PC-3 (cell line): ENCODE results near the gene GRIN3B. TPM values are rescaled to one million over a fixed set of nuclear protein-coding genes. Genes with fewer than 3 reads are reported as not detected.

Source experiments
- ATAC-seq: fragments of 200-7000 bp; cut with Tn5 transposase; 2 replicates; pipeline ENCODE4 v1.9.1; 2020; ENCODE audit warnings: mild to moderate bottlenecking, moderate library complexity
- BruUV-seq: library from RNA; stranded (reverse); fragments of 400-500 nt; replicated peaks from 2 replicates; lab custom pipeline; 2021; lab: Mats Ljungman, UMichigan
- CTCF ChIA-PET: fragments of 300-600 bp; sonication (Branson Sonifier 250); formaldehyde crosslinking; loops from one replicate; lab custom pipeline; 2022; ENCODE audit warnings: antibody characterized with exemption; lab: Charles Lee
- POLR2A ChIA-PET: fragments of 300-600 bp; sonication (Branson Sonifier 250); formaldehyde crosslinking; loops from one replicate; lab custom pipeline; 2022; ENCODE audit warnings: antibody characterized with exemption; ENCODE audit not compliant: unreplicated experiment; lab: Charles Lee
- DNase-seq: peaks from one replicate; pipeline ENCODE4 v3.0.0-alpha.2; 2015
- H2AFZ ChIP-seq: fragments of 300-600 bp; sonication (generic); 2 replicates; pipeline ENCODE4 v1.6.0; 2016; ENCODE audit warnings: antibody characterized with exemption, low read length
- H3F3A ChIP-seq: fragments of 300-600 bp; sonication (generic); one replicate; pipeline ENCODE4 v1.6.0; 2017; ENCODE audit warnings: antibody characterized with exemption, low read length, control low read depth, mild to moderate bottlenecking; ENCODE audit not compliant: unreplicated experiment
- H3K27ac ChIP-seq: fragments of 300-600 bp; sonication (generic); 2 replicates; pipeline ENCODE4 v1.5.1; 2016; ENCODE audit warnings: mild to moderate bottlenecking, low read length
- H3K27me3 ChIP-seq: fragments of 300-600 bp; sonication (generic); 2 replicates; pipeline ENCODE4 v1.6.1; 2016; ENCODE audit warnings: low read length, mixed read lengths
- H3K36me3 ChIP-seq: fragments of 300-600 bp; sonication (generic); 2 replicates; pipeline ENCODE4 v1.6.1; 2016; ENCODE audit warnings: low read depth, mixed run types, low read length, mixed read lengths
- H3K4me1 ChIP-seq: fragments of 300-600 bp; sonication (generic); 2 replicates; pipeline ENCODE4 v1.5.1; 2016; ENCODE audit warnings: low read length; ENCODE audit not compliant: insufficient read depth
- H3K4me2 ChIP-seq: fragments of 300-600 bp; sonication (generic); 2 replicates; pipeline ENCODE4 v1.6.0; 2016; ENCODE audit warnings: low read length
- H3K4me3 ChIP-seq: fragments of 300-600 bp; sonication (generic); 2 replicates; pipeline ENCODE4 v1.5.1; 2016; ENCODE audit warnings: mild to moderate bottlenecking, low read length, mixed read lengths
- H3K79me2 ChIP-seq: fragments of 300-600 bp; sonication (generic); 2 replicates; pipeline ENCODE4 v1.6.1; 2017; ENCODE audit warnings: low read length, mixed read lengths
- H3K9ac ChIP-seq: fragments of 300-600 bp; sonication (generic); 2 replicates; pipeline ENCODE4 v1.6.0; 2016; ENCODE audit warnings: mild to moderate bottlenecking, low read length
- H3K9me2 ChIP-seq: fragments of 300-600 bp; sonication (generic); replicated peaks from 2 replicates; pipeline ENCODE4 v1.6.1; 2016; ENCODE audit warnings: mixed run types, low read length, mixed read lengths
- H3K9me3 ChIP-seq: fragments of 300-600 bp; sonication (generic); 2 replicates; pipeline ENCODE4 v1.6.1; 2016; ENCODE audit warnings: low read length, mixed read lengths
- H4K20me1 ChIP-seq: fragments of 300-600 bp; sonication (generic); 2 replicates; pipeline ENCODE4 v1.6.1; 2016; ENCODE audit warnings: low read length, mixed read lengths
- EZH2 ChIP-seq: fragments of 300-600 bp; sonication (generic); IDR thresholded peaks from one replicate; pipeline ENCODE4 v1.6.1; 2017; ENCODE audit warnings: antibody characterized with exemption, mild to moderate bottlenecking, low read length; ENCODE audit not compliant: unreplicated experiment
- EZH2phosphoT487 ChIP-seq: fragments of 300-600 bp; sonication (generic); IDR thresholded peaks from 2 replicates; pipeline ENCODE4 v1.6.1; 2018; ENCODE audit warnings: mild to moderate bottlenecking, antibody characterized with exemption, low read length, borderline replicate concordance
- intact Hi-C: fragments of 100-400 bp; cut with micrococcal nuclease; formaldehyde crosslinking; loops from 2 replicates; pipeline ENCODE4 v1.9.0; 2023
- total RNA-seq: library from RNA; depleted of rRNA; stranded (reverse); fragments of >200 nt; gene quantifications from 2 replicates; pipeline ENCODE4 v1.2.3, GENCODE V29; 2014
- TF ChIP-seq, protein P1 (sequence below): fragments of 300-600 bp; sonication (generic); conservative IDR thresholded peaks from 2 replicates; pipeline ENCODE4 v1.5.1; 2017; ENCODE audit warnings: antibody characterized with exemption, low read depth, mild to moderate bottlenecking, low read length

Gene GRIN3B
- total RNA-seq, 1 experiment from 2014 or later = 0.69 TPM

DNA sequence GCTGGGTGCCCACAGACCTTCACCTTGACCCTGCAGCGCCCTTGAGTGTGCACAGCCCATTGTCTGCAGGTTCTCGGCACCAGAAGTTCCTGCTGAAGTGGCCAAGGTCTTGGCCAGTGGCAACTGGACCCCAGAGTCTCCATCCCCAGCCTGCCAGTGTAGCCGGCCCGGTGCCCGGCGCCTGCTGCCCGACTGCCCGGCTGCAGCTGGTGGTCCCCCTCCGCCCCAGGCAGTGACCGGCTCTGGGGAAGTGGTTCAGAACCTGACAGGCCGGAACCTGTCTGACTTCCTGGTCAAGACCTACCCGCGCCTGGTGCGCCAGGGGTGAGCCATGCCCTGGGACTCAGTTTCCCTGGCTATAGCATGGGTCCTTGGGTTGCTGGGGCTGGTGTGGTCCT, 54.8 kb downstream of the GRIN3B start:
- no peaks in the 10 kb centered on the region for H3F3A ChIP-seq
- H3K79me2 ChIP-seq = no peaks in the 10 kb centered on the region
- H2AFZ ChIP-seq = no peak overlapping the region
- ChIA-PET CTCF (no interaction called here), POLR2A (no interaction called here)
- no peak for DNase-seq
- H4K20me1 ChIP-seq = no peaks in the 10 kb centered on the region
- intact Hi-C loops = no loop called here
- H3K27me3 ChIP-seq = no peaks in the 10 kb centered on the region
- no peak overlapping the region for H3K27ac ChIP-seq
- no peak overlapping the region for H3K4me3 ChIP-seq
- no peaks in the 10 kb centered on the region for H3K4me1 ChIP-seq
- BruUV-seq = no TSS peak
- no peak overlapping the region for H3K4me2 ChIP-seq
- peaks cover 9% of the 10 kb centered on the region for H3K9me3 ChIP-seq
- H3K36me3 ChIP-seq = peaks cover 27% of the 10 kb centered on the region
- no peak for ATAC-seq
- TF ChIP-seq, protein P1, sequence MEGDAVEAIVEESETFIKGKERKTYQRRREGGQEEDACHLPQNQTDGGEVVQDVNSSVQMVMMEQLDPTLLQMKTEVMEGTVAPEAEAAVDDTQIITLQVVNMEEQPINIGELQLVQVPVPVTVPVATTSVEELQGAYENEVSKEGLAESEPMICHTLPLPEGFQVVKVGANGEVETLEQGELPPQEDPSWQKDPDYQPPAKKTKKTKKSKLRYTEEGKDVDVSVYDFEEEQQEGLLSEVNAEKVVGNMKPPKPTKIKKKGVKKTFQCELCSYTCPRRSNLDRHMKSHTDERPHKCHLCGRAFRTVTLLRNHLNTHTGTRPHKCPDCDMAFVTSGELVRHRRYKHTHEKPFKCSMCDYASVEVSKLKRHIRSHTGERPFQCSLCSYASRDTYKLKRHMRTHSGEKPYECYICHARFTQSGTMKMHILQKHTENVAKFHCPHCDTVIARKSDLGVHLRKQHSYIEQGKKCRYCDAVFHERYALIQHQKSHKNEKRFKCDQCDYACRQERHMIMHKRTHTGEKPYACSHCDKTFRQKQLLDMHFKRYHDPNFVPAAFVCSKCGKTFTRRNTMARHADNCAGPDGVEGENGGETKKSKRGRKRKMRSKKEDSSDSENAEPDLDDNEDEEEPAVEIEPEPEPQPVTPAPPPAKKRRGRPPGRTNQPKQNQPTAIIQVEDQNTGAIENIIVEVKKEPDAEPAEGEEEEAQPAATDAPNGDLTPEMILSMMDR = no peak
- TF ChIP-seq EZH2phosphoT487 = no peak
- no peak for TF ChIP-seq EZH2
- H3K9ac ChIP-seq = no peak overlapping the region
- no peaks in the 10 kb centered on the region for H3K9me2 ChIP-seq

DNA sequence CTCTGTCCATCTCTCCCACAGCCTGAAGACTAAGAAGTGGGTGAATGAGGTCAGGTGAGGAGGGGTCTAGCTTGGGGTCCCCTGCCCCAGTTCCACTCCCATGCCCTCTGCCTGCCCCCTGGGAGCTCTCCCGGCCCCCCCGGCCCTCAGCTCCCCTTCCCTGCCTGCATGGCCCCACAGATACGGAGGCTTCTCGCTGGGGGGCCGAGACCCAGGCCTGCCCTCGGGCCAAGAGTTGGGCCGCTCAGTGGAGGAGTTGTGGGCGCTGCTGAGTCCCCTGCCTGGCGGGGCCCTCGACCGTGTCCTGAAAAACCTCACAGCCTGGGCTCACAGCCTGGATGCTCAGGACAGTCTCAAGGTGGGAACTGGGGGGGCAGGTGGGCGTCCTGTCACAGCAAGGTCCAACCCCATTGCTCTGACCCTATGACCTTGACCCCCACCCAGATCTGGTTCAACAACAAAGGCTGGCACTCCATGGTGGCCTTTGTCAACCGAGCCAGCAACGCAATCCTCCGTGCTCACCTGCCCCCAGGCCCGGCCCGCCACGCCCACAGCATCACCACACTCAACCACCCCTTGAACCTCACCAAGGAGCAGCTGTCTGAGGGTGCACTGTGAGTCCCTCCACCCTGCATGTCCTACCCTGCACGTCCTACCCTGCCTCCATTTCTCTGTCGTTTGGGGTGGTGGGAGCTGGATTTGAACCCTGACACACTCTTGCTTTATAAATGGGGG, 55.8 kb downstream of the GRIN3B start:
- H3K36me3 ChIP-seq = peaks cover 27% of the 10 kb centered on the region
- peaks cover 9% of the 10 kb centered on the region for H3K9me3 ChIP-seq
- no peak overlapping the region for H2AFZ ChIP-seq
- no peaks in the 10 kb centered on the region for H3K79me2 ChIP-seq
- no peak overlapping the region for H3K4me3 ChIP-seq
- H3K27me3 ChIP-seq = no peaks in the 10 kb centered on the region
- ChIA-PET POLR2A (no interaction called here), CTCF (no interaction called here)
- no peaks in the 10 kb centered on the region for H4K20me1 ChIP-seq
- no peak for TF ChIP-seq EZH2phosphoT487
- no peak for TF ChIP-seq EZH2
- TF ChIP-seq, protein P1 = no peak
- no peak overlapping the region for H3K27ac ChIP-seq
- no TSS peak for BruUV-seq
- intact Hi-C loops = no loop called here
- no peak for DNase-seq
- H3K4me1 ChIP-seq = no peaks in the 10 kb centered on the region
- no peak for ATAC-seq
- no peak overlapping the region for H3K9ac ChIP-seq
- no peaks in the 10 kb centered on the region for H3F3A ChIP-seq
- no peak overlapping the region for H3K4me2 ChIP-seq
- H3K9me2 ChIP-seq = no peaks in the 10 kb centered on the region

DNA sequence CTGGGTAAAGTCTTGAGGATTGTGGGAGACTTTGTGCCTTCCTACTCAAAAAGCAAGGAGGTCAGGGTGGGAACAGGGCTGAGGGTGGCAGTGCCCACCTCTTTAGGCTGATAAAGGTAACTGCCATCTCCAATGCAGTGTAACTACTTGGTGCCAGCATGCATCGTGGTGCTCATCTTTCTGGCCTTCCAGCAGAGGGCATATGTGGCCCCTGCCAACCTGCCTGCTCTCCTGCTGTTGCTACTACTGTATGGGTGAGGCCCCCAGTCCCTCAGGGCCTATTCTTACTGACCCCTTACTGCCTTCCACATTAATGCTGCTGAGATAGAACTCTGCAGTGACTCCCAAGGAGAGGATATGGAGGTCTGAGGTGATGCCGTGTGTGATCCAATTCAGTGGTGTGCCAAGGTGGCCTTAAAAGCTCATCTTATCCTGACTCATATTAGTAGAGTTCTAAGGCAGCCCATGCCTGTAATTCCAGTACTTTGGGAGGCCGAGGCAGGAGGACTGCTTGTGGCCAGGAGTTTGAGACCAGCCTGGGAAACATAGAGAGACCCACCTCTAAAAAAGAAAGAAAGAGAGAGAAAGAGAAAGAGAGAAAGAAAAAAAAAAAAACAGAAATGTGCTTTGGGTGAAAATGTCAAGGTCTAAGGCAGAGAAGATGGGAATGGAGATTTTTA, 57.1 kb downstream of the GRIN3B start:
- Histone ChIP-seq H3K9ac (no peak overlapping the region), H3K4me1 (no peaks in the 10 kb centered on the region), H4K20me1 (no peaks in the 10 kb centered on the region), H3K4me2 (no peak overlapping the region), H2AFZ (no peak overlapping the region), H3K9me3 (peaks cover 9% of the 10 kb centered on the region), H3K27me3 (no peaks in the 10 kb centered on the region), H3F3A (no peaks in the 10 kb centered on the region), H3K79me2 (no peaks in the 10 kb centered on the region), H3K9me2 (no peaks in the 10 kb centered on the region), H3K4me3 (no peak overlapping the region), H3K36me3 (peaks cover 27% of the 10 kb centered on the region), H3K27ac (no peak overlapping the region)
- ChIA-PET POLR2A (no interaction called here), CTCF (no interaction called here)
- intact Hi-C loops = no loop called here
- no peak for ATAC-seq
- BruUV-seq = no TSS peak
- DNase-seq = peak; percentile 19
- TF ChIP-seq, protein P1 = peak; percentile 22
- TF ChIP-seq EZH2 = no peak
